HCT116 (cell line): ENCODE measurements around the gene MORN1. TPM values are rescaled to one million over a fixed set of nuclear protein-coding genes. Genes with fewer than 3 reads are reported as not detected.

Source experiments
- ATAC-seq: fragments of 200-7000 bp; cut with Tn5 transposase; 2 replicates; pipeline ENCODE4 v1.9.1; 2020; ENCODE audit warnings: mild to moderate bottlenecking, moderate library complexity
- BruUV-seq: library from RNA; stranded (reverse); fragments of 400-500 nt; replicated peaks from 2 replicates; lab custom pipeline; 2021; lab: Mats Ljungman, UMichigan
- CTCF ChIA-PET: fragments of 300-600 bp; sonication (Branson Sonifier 250); formaldehyde crosslinking; loops from one replicate; lab custom pipeline; 2021; ENCODE audit warnings: antibody characterized with exemption; lab: Charles Lee
- POLR2A ChIA-PET: fragments of 300-600, 350-600 bp; sonication (Branson Sonifier 250); formaldehyde crosslinking; loops from one replicate; lab custom pipeline; 2021; ENCODE audit warnings: antibody characterized with exemption; lab: Charles Lee
- RAD21 ChIA-PET, 2 experiments: fragments of 300-600 bp; sonication (Branson Sonifier 250); formaldehyde crosslinking; loops; one replicate each; lab custom pipeline; 2023; ENCODE audit warnings: low total read pairs in 2 of 2; ENCODE audit not compliant: uncharacterized antibody in 2 of 2, unreplicated experiment in 2 of 2, low non-redundant PET in 1 of 2; lab: Charles Lee
- DNase-seq: peaks from one replicate; pipeline ENCODE4 v3.0.0-alpha.2; 2010; ENCODE audit warnings: low read depth, low spot score
- H2AFZ ChIP-seq: fragments of 200-600 bp; shearing (Covaris generic), sonication (generic); 2 replicates; pipeline ENCODE4 v1.6.1; 2017; ENCODE audit warnings: low read depth, mixed run types, mixed read lengths, antibody characterized with exemption, low read length; ENCODE audit not compliant: poor library complexity, severe bottlenecking
- H3K27ac ChIP-seq: 2 replicates; pipeline ENCODE4 v1.5.1; 2012; ENCODE audit warnings: low read depth, low read length
- H3K27me3 ChIP-seq: fragments of 200-600 bp; sonication (generic); 2 replicates; pipeline ENCODE4 v1.6.1; 2016; ENCODE audit warnings: mixed run types, low read length, mixed read lengths; ENCODE audit not compliant: insufficient read depth
- H3K36me3 ChIP-seq, 2 experiments: fragments of 200-500 bp in 1 of 2; fragments of 200-600 bp in 1 of 2; sonication (Bioruptor generic) in 1 of 2; sonication (generic) in 1 of 2; 2 replicates each; pipeline versions ENCODE4 v1.5.1 to v1.6.1; 2014 to 2016; ENCODE audit warnings: low read length in 2 of 2, inconsistent platforms in 1 of 2, mixed read lengths in 1 of 2, mixed run types in 1 of 2; ENCODE audit not compliant: insufficient read depth in 2 of 2, control insufficient read depth in 1 of 2
- H3K4me1 ChIP-seq, 2 experiments: fragments of 200-600 bp in 1 of 2; sonication (generic) in 1 of 2; 2 replicates each; pipeline versions ENCODE4 v1.5.1 to v1.6.1; 2012 to 2017; ENCODE audit warnings: low read length in 2 of 2, inconsistent platforms in 1 of 2, mild to moderate bottlenecking in 1 of 2, mixed read lengths in 1 of 2, mixed run types in 1 of 2, moderate library complexity in 1 of 2; ENCODE audit not compliant: insufficient read depth in 2 of 2, control insufficient read depth in 1 of 2
- H3K4me2 ChIP-seq: fragments of 200-600 bp; sonication (generic); 2 replicates; pipeline ENCODE4 v1.6.1; 2017; ENCODE audit warnings: mixed run types, low read length, mixed read lengths
- H3K4me3 ChIP-seq, 2 experiments: fragments of 200-600 bp in 1 of 2; sonication (generic) in 1 of 2; replicated peaks in 1 of 2; 2 replicates each; pipeline ENCODE4 v1.5.1; 2011 to 2016; ENCODE audit warnings: low read length in 2 of 2, control low read depth in 1 of 2, low read depth in 1 of 2, mild to moderate bottlenecking in 1 of 2, mixed read lengths in 1 of 2, mixed run types in 1 of 2
- H3K79me2 ChIP-seq: fragments of 200-600 bp; sonication (generic); 2 replicates; pipeline ENCODE4 v1.6.1; 2017; ENCODE audit warnings: mild to moderate bottlenecking, mixed run types, low read length, moderate library complexity, mixed read lengths; ENCODE audit not compliant: insufficient read depth
- H3K9ac ChIP-seq: fragments of 200-600 bp; sonication (generic); 2 replicates; pipeline ENCODE4 v1.6.1; 2016; ENCODE audit warnings: low read length, mixed read lengths
- H3K9me2 ChIP-seq: fragments of 200-600 bp; sonication (generic), shearing (Covaris generic); 2 replicates; pipeline ENCODE4 v1.6.1; 2017; ENCODE audit warnings: mixed run types, mild to moderate bottlenecking, moderate library complexity; ENCODE audit not compliant: insufficient read depth
- H3K9me3 ChIP-seq, 2 experiments: fragments of 200-500 bp in 1 of 2; fragments of 200-600 bp in 1 of 2; sonication (Bioruptor generic) in 1 of 2; sonication (generic) in 1 of 2; 2 replicates each; pipeline ENCODE4 v1.6.1; 2014 to 2017; ENCODE audit warnings: low read length in 2 of 2, mixed read lengths in 2 of 2, inconsistent platforms in 1 of 2, low read depth in 1 of 2, mild to moderate bottlenecking in 1 of 2, mixed run types in 1 of 2, moderate library complexity in 1 of 2; ENCODE audit not compliant: control insufficient read depth in 1 of 2, insufficient read depth in 1 of 2
- H4K20me1 ChIP-seq: fragments of 200-600 bp; sonication (generic), shearing (Covaris generic); 2 replicates; pipeline ENCODE4 v1.6.1; 2017; ENCODE audit warnings: mixed run types, mild to moderate bottlenecking, moderate library complexity; ENCODE audit not compliant: insufficient read depth
- CEBPB ChIP-seq: IDR thresholded peaks from 2 replicates; pipeline ENCODE4 v1.6.1; 2012; ENCODE audit warnings: low read depth
- ELF1 ChIP-seq: IDR thresholded peaks from 2 replicates; pipeline ENCODE4 v1.6.1; 2012; ENCODE audit warnings: low read depth, borderline replicate concordance
- EZH2 ChIP-seq: fragments of 200-600 bp; sonication (generic); IDR thresholded peaks from 2 replicates; pipeline ENCODE4 v1.6.1; 2017; ENCODE audit warnings: antibody characterized with exemption, mixed run types
- FOSL1 ChIP-seq: IDR thresholded peaks from 2 replicates; pipeline ENCODE4 v1.6.1; 2012; ENCODE audit warnings: low read depth
- JUND ChIP-seq: IDR thresholded peaks from 2 replicates; pipeline ENCODE4 v1.6.1; 2012
- POLR2A ChIP-seq: IDR thresholded peaks from 2 replicates; pipeline ENCODE4 v1.7.0; 2011; ENCODE audit warnings: borderline replicate concordance; ENCODE audit not compliant: insufficient read depth, insufficient read length; ENCODE audit errors: extremely low read depth
- POLR2AphosphoS5 ChIP-seq: IDR thresholded peaks from 2 replicates; pipeline ENCODE4 v1.6.1; 2011; ENCODE audit warnings: mild to moderate bottlenecking, low read depth, low read length, moderate library complexity
- RAD21 ChIP-seq: IDR thresholded peaks from 2 replicates; pipeline ENCODE4 v1.6.1; 2012; ENCODE audit warnings: low read depth, mild to moderate bottlenecking
- SIN3A ChIP-seq: IDR thresholded peaks from 2 replicates; pipeline ENCODE4 v1.6.1; 2012; ENCODE audit warnings: low read depth
- SRF ChIP-seq: IDR thresholded peaks from 2 replicates; pipeline ENCODE4 v1.6.1; 2012; ENCODE audit warnings: low read depth
- TCF7L2 ChIP-seq: IDR thresholded peaks from 2 replicates; pipeline ENCODE4 v1.7.0; 2011; ENCODE audit warnings: borderline replicate concordance, inconsistent platforms; ENCODE audit not compliant: insufficient read depth, insufficient read length; ENCODE audit errors: extremely low read depth
- ZNF274 ChIP-seq: fragments of 200-500 bp; sonication (Bioruptor generic); IDR thresholded peaks from 2 replicates; pipeline ENCODE4 v1.6.1; 2014; ENCODE audit warnings: mild to moderate bottlenecking, low read depth, low read length, inconsistent platforms
- intact Hi-C: fragments of 100-400 bp; cut with micrococcal nuclease; formaldehyde crosslinking; loops from 2 replicates; pipeline ENCODE4 v1.10.0; 2022
- total RNA-seq: library from RNA; stranded (reverse); gene quantifications from one replicate; pipeline ENCODE4 v1.2.1, GENCODE V29; 2021; ENCODE audit not compliant: unreplicated experiment
- TF ChIP-seq, protein P1 (sequence below): IDR thresholded peaks from 2 replicates; pipeline ENCODE4 v1.6.1; 2011; ENCODE audit warnings: mild to moderate bottlenecking, low read length, moderate library complexity; ENCODE audit not compliant: insufficient replicate concordance; ENCODE audit errors: extremely low read depth
- TF ChIP-seq, protein P2 (sequence below), 3 experiments: fragments of 200-600 bp in 1 of 3; sonication (generic) in 1 of 3; IDR thresholded peaks in 2 of 3; conservative IDR thresholded peaks in 1 of 3; 2 replicates each; pipeline ENCODE4 v1.5.1; 2012 to 2017; ENCODE audit warnings: low read depth in 2 of 3, low read length in 2 of 3, antibody characterized with exemption in 1 of 3, borderline replicate concordance in 1 of 3, control low read depth in 1 of 3, mild to moderate bottlenecking in 1 of 3, mixed read lengths in 1 of 3, mixed run types in 1 of 3, moderate library complexity in 1 of 3; ENCODE audit not compliant: insufficient read depth in 1 of 3
- TF ChIP-seq, protein P3 (sequence below): IDR thresholded peaks from 2 replicates; pipeline ENCODE4 v1.6.1; 2012; ENCODE audit warnings: low read depth

Gene MORN1
- total RNA-seq, 1 experiment from 2014 or later, result 21.4 TPM

DNA sequence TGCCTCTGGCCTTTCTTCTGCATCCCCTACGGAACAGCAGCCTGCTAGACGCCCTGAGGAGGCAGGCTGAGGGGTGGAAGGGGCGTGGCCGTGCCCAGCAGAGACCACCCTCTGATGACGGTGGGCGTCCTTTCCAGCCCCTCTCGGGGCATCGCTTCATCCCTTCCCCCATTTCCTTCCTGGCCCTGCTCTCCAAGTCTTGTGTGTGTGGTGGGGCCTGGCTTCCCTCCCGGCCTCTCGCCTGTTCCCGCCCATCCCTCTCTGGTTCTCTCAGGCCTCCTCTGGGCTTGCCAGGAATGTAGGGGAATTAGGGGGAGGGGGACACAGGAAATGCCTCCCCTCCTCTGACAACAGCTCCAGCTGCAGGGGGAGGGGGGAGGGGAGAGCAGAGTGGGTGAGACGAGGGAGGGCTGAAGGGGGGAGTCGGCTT is 112.1 kb downstream of the MORN1 start:
- H3K27me3 ChIP-seq, result no peaks in the 10 kb centered on the region
- H3K27ac ChIP-seq, result no peak overlapping the region
- H3K9me2 ChIP-seq, result no peaks in the 10 kb centered on the region
- H3K36me3 ChIP-seq, result no peaks in the 10 kb centered on the region; a peak in 1 of 4 replicates
- H4K20me1 ChIP-seq, result no peaks in the 10 kb centered on the region
- no peaks in the 10 kb centered on the region for H3K4me1 ChIP-seq
- no peak overlapping the region for H3K4me3 ChIP-seq
- TF ChIP-seq, protein P1, sequence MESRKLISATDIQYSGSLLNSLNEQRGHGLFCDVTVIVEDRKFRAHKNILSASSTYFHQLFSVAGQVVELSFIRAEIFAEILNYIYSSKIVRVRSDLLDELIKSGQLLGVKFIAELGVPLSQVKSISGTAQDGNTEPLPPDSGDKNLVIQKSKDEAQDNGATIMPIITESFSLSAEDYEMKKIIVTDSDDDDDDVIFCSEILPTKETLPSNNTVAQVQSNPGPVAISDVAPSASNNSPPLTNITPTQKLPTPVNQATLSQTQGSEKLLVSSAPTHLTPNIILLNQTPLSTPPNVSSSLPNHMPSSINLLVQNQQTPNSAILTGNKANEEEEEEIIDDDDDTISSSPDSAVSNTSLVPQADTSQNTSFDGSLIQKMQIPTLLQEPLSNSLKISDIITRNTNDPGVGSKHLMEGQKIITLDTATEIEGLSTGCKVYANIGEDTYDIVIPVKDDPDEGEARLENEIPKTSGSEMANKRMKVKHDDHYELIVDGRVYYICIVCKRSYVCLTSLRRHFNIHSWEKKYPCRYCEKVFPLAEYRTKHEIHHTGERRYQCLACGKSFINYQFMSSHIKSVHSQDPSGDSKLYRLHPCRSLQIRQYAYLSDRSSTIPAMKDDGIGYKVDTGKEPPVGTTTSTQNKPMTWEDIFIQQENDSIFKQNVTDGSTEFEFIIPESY, result no peak
- TF ChIP-seq, protein P2, sequence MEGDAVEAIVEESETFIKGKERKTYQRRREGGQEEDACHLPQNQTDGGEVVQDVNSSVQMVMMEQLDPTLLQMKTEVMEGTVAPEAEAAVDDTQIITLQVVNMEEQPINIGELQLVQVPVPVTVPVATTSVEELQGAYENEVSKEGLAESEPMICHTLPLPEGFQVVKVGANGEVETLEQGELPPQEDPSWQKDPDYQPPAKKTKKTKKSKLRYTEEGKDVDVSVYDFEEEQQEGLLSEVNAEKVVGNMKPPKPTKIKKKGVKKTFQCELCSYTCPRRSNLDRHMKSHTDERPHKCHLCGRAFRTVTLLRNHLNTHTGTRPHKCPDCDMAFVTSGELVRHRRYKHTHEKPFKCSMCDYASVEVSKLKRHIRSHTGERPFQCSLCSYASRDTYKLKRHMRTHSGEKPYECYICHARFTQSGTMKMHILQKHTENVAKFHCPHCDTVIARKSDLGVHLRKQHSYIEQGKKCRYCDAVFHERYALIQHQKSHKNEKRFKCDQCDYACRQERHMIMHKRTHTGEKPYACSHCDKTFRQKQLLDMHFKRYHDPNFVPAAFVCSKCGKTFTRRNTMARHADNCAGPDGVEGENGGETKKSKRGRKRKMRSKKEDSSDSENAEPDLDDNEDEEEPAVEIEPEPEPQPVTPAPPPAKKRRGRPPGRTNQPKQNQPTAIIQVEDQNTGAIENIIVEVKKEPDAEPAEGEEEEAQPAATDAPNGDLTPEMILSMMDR (IDR thresholded peaks at IDR 0.05 in 2 of 3, conservative IDR thresholded peaks at IDR 0.05 in 1 of 3; ENCODE audit: borderline replicate concordance in 1 of 3, insufficient read depth in 1 of 3, low read depth in 2 of 3, low read length in 2 of 3), result no peak
- TF ChIP-seq SIN3A (no peak), POLR2AphosphoS5 (no peak), POLR2A (no peak), RAD21 (no peak), ZNF274 (no peak), ELF1 (no peak), FOSL1 (no peak), TCF7L2 (no peak), EZH2 (no peak), CEBPB (no peak), JUND (no peak), SRF (no peak)
- TF ChIP-seq, protein P3, sequence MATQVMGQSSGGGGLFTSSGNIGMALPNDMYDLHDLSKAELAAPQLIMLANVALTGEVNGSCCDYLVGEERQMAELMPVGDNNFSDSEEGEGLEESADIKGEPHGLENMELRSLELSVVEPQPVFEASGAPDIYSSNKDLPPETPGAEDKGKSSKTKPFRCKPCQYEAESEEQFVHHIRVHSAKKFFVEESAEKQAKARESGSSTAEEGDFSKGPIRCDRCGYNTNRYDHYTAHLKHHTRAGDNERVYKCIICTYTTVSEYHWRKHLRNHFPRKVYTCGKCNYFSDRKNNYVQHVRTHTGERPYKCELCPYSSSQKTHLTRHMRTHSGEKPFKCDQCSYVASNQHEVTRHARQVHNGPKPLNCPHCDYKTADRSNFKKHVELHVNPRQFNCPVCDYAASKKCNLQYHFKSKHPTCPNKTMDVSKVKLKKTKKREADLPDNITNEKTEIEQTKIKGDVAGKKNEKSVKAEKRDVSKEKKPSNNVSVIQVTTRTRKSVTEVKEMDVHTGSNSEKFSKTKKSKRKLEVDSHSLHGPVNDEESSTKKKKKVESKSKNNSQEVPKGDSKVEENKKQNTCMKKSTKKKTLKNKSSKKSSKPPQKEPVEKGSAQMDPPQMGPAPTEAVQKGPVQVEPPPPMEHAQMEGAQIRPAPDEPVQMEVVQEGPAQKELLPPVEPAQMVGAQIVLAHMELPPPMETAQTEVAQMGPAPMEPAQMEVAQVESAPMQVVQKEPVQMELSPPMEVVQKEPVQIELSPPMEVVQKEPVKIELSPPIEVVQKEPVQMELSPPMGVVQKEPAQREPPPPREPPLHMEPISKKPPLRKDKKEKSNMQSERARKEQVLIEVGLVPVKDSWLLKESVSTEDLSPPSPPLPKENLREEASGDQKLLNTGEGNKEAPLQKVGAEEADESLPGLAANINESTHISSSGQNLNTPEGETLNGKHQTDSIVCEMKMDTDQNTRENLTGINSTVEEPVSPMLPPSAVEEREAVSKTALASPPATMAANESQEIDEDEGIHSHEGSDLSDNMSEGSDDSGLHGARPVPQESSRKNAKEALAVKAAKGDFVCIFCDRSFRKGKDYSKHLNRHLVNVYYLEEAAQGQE, result no peak
- H3K9me3 ChIP-seq, result no peaks in the 10 kb centered on the region
- ChIA-PET RAD21 (no interaction called here), CTCF (no interaction called here), POLR2A (no interaction called here)
- H3K9ac ChIP-seq, result no peak overlapping the region
- no TSS peak for BruUV-seq
- no peak overlapping the region for H2AFZ ChIP-seq
- ATAC-seq (no peak), DNase-seq (no peak)
- H3K4me2 ChIP-seq, result no peak overlapping the region
- H3K79me2 ChIP-seq, result peaks cover 80% of the 10 kb centered on the region
- intact Hi-C loops, result no loop called here
